ENCODE results near the gene CMTM2.
"Not testable (repeated sequence)": the region's sequence is repeated elsewhere in the genome, so short reads cannot be mapped to it uniquely, and the experiment has no call there.

Gene CMTM2

GRCh38 chr16:66627611-66628378, 48.5 kb downstream of the CMTM2 start:
- H3K4me3 ChIP-seq (ENCODE audit: low read length); H3K27me3 ChIP-seq (ENCODE audit: insufficient read depth, low read length); H3K9me3 ChIP-seq (ENCODE audit: low read length); H2AFZ ChIP-seq (ENCODE audit: low read depth, low read length); H3K4me1 ChIP-seq (ENCODE audit: insufficient read depth, low read length); H3K36me3 ChIP-seq (ENCODE audit: insufficient read depth, low read length): not testable (repeated sequence)

DNA sequence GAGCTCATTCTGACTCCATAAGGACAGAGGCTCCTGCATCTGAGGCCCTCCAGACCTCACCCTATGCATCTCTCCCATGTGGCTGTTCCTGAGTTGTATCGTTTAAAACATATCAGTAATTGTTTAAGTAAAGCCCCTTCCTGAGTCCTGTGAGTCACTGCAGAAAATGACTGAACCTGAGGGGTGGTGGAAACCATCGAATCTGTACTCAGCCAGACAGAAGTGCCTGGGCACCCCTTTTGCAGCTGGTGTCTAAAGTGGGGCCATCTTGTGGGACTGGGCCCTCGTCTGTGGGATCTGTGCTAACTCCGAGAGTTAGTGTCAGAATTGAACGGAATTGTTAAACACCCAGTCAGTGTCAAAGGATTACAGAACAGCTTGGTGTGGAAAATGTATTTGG, 50.6 kb downstream of the CMTM2 start:
- no peaks in the 10 kb centered on the region for H3K27me3 ChIP-seq (ENCODE audit: insufficient read depth, low read length)
- H2AFZ ChIP-seq (ENCODE audit: low read depth, low read length): no peak overlapping the region
- peaks cover 3% of the 10 kb centered on the region for H3K4me1 ChIP-seq (ENCODE audit: insufficient read depth, low read length)
- H3K36me3 ChIP-seq (ENCODE audit: insufficient read depth, low read length): no peaks in the 10 kb centered on the region
- H3K9me3 ChIP-seq (ENCODE audit: low read length): no peaks in the 10 kb centered on the region
- H3K4me3 ChIP-seq (ENCODE audit: low read length): no peak overlapping the region

DNA sequence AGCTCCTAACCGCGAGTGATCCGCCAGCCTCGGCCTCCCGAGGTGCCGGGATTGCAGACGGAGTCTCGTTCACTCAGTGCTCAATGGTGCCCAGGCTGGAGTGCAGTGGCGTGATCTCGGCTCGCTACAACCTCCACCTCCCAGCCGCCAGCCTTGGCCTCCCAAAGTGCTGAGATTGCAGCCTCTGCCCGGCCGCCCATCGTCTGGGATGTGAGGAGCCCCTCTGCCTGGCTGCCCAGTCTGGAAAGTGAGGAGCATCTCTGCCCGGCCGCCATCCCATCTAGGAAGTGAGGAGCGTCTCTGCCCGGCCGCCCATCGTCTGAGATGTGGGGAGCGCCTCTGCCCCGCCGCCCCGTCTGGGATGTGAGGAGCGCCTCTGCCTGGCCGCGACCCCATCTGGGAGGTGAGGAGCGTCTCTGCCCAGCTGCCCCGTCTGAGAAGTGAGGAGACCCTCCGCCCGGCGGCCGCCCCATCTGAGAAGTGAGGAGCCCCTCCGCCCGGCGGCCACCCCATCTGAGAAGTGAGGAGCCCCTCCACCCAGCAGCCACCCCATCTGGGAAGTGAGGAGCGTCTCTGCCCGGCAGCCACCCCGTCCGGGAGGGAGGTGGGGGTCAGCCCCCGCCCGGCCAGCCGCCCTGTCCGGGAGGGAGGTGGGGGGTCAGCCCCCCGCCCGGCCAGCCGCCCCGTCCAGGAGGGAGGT, 51.4 kb downstream of the CMTM2 start:
- H2AFZ ChIP-seq (ENCODE audit: low read depth, low read length); H3K4me3 ChIP-seq (ENCODE audit: low read length); H3K9me3 ChIP-seq (ENCODE audit: low read length); H3K36me3 ChIP-seq (ENCODE audit: insufficient read depth, low read length); H3K4me1 ChIP-seq (ENCODE audit: insufficient read depth, low read length); H3K27me3 ChIP-seq (ENCODE audit: insufficient read depth, low read length): not testable (repeated sequence)

- not testable (repeated sequence) for H3K36me3 ChIP-seq (ENCODE audit: insufficient read depth, low read length); H3K4me1 ChIP-seq (ENCODE audit: insufficient read depth, low read length); H2AFZ ChIP-seq (ENCODE audit: low read depth, low read length); H3K4me3 ChIP-seq (ENCODE audit: low read length); H3K27me3 ChIP-seq (ENCODE audit: insufficient read depth, low read length); H3K9me3 ChIP-seq (ENCODE audit: low read length)
These were observed 52.3 kb downstream of the CMTM2 start for GRCh38 chr16:66631558-66631957.

DNA sequence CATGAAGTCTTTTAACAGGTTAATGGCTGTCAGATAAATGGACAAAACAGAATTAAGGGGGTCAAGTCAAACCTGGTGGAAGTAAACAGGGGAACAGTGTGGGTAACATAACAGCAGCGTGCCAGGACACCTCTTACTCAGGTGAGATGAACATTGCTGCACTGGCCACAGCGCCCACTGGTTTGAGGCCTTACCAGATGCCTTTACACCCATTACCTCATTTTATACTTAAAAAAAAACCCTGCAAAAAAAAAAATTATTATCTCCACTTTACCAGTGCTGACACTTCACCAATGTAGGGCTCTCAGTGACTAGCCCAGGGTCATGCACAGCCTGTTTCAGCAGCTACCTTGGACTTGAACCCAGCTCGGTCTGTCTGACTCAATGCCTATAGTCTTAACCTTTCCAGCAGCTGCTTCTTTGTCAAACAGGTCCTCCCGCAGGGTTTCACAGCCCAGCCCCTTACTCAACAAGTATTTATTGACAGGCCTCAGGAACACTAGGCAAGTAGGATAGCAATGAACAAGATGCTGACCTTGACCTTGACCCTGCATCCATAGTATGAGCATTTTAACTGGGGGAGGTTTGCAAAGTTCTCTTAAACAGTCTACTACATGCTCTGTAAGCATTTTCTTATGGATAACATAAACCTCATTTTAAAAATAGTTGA, 55.4 kb downstream of the CMTM2 start:
- no peak overlapping the region for H2AFZ ChIP-seq (ENCODE audit: low read depth, low read length)
- no peaks in the 10 kb centered on the region for H3K27me3 ChIP-seq (ENCODE audit: insufficient read depth, low read length)
- peaks cover 2% of the 10 kb centered on the region for H3K4me1 ChIP-seq (ENCODE audit: insufficient read depth, low read length)
- H3K36me3 ChIP-seq (ENCODE audit: insufficient read depth, low read length): no peaks in the 10 kb centered on the region
- no peaks in the 10 kb centered on the region for H3K9me3 ChIP-seq (ENCODE audit: low read length)
- no peak overlapping the region for H3K4me3 ChIP-seq (ENCODE audit: low read length)

GRCh38 chr16:66635406-66635805, 56.1 kb downstream of the CMTM2 start:
- H3K36me3 ChIP-seq (ENCODE audit: insufficient read depth, low read length): no peaks in the 10 kb centered on the region
- no peak overlapping the region for H3K4me3 ChIP-seq (ENCODE audit: low read length)
- H3K27me3 ChIP-seq (ENCODE audit: insufficient read depth, low read length): no peaks in the 10 kb centered on the region
- H3K9me3 ChIP-seq (ENCODE audit: low read length): no peaks in the 10 kb centered on the region
- H2AFZ ChIP-seq (ENCODE audit: low read depth, low read length): no peak overlapping the region
- H3K4me1 ChIP-seq (ENCODE audit: insufficient read depth, low read length): peaks cover 2% of the 10 kb centered on the region

DNA sequence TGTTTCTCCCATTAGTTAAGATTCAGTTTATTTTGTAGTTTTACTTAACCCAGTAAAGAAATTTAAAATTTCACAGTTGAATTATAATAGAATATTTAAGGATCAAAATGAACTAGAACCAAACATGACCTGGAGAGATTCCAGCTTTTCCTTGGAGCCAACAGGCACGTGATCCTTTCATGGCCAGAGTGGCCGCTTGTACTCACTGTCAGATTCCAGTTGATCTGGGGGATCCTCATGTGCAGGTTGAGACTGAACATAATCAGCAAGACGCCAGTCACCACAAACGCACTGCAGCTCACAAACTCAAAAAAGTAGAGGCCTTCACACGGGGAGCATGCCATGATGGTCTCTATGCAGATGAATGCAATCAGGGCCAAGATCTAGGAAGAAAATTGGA, 56.9 kb downstream of the CMTM2 start:
- Histone ChIP-seq H3K9me3 (ENCODE audit: low read length) (no peaks in the 10 kb centered on the region), H2AFZ (ENCODE audit: low read depth, low read length) (no peak overlapping the region), H3K4me1 (ENCODE audit: insufficient read depth, low read length) (peaks cover 2% of the 10 kb centered on the region), H3K36me3 (ENCODE audit: insufficient read depth, low read length) (no peaks in the 10 kb centered on the region), H3K27me3 (ENCODE audit: insufficient read depth, low read length) (no peaks in the 10 kb centered on the region), H3K4me3 (ENCODE audit: low read length) (no peak overlapping the region)

DNA sequence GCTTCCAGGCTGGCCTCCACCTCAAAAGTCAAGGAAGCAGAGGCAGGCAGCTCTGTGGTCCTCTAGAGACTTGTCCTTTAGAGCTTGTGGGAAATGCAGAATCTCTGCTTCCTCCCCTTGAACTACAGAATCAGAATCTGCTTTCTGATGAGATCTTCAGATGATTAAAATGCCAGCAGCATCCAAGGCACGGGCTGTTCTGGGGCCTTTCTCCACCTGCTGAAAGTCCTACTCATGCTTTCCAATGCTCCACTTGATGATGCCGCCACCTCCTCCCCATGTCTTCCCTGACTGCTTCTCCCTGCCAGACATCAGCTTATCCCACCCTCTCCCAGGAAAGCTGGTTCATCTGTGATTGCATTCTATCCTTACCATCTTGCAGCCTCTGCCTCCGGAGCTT, 58.5 kb downstream of the CMTM2 start:
- Histone ChIP-seq H3K4me1 (ENCODE audit: insufficient read depth, low read length) (peaks cover 2% of the 10 kb centered on the region), H3K27me3 (ENCODE audit: insufficient read depth, low read length) (no peaks in the 10 kb centered on the region), H3K9me3 (ENCODE audit: low read length) (no peaks in the 10 kb centered on the region), H3K36me3 (ENCODE audit: insufficient read depth, low read length) (no peaks in the 10 kb centered on the region), H2AFZ (ENCODE audit: low read depth, low read length) (no peak overlapping the region), H3K4me3 (ENCODE audit: low read length) (no peak overlapping the region)

All from neuron (in vitro differentiated cells).